ENCODE results near the gene CRCP.
"Not testable (repeated sequence)": the region's sequence is repeated elsewhere in the genome, so short reads cannot be mapped to it uniquely, and the experiment has no call there.

The CRCP gene

GRCh38 chr7:66146701-66147100 is 32.1 kb downstream of the CRCP start:
- TF ChIP-seq CTCF (IDR thresholded peaks at IDR 0.05; ENCODE audit: control insufficient read depth, insufficient read depth, low read depth, low read length, missing control alignments), result no peak
- DNase-seq (ENCODE audit: low read depth), result no peak
- H3K4me3 ChIP-seq (ENCODE audit: control insufficient read depth, low read depth, low read length), result no peak overlapping the region

GRCh38 chr7:66147657-66148056 is 33.0 kb downstream of the CRCP start:
- DNase-seq (ENCODE audit: low read depth); H3K4me3 ChIP-seq (ENCODE audit: control insufficient read depth, low read depth, low read length): not testable (repeated sequence)

GRCh38 chr7:66150471-66150870 is 35.8 kb downstream of the CRCP start:
- no peak for TF ChIP-seq CTCF (IDR thresholded peaks at IDR 0.05; ENCODE audit: control insufficient read depth, insufficient read depth, low read depth, low read length, missing control alignments)
- DNase-seq (ENCODE audit: low read depth), result peak; percentile 59
- no peak overlapping the region for H3K4me3 ChIP-seq (ENCODE audit: control insufficient read depth, low read depth, low read length)

GRCh38 chr7:66152371-66153191 is 37.9 kb downstream of the CRCP start:
- TF ChIP-seq CTCF (IDR thresholded peaks at IDR 0.05; ENCODE audit: control insufficient read depth, insufficient read depth, low read depth, low read length, missing control alignments), result no peak
- no peak overlapping the region for H3K4me3 ChIP-seq (ENCODE audit: control insufficient read depth, low read depth, low read length)
- DNase-seq (ENCODE audit: low read depth), result no peak

- no peak for DNase-seq (ENCODE audit: low read depth)
- H3K4me3 ChIP-seq (ENCODE audit: control insufficient read depth, low read depth, low read length), result no peak overlapping the region
- no peak for TF ChIP-seq CTCF (IDR thresholded peaks at IDR 0.05; ENCODE audit: control insufficient read depth, insufficient read depth, low read depth, low read length, missing control alignments)
These were observed 39.0 kb downstream of the CRCP start for GRCh38 chr7:66153691-66154090.

GRCh38 chr7:66156035-66156434 is 41.4 kb downstream of the CRCP start:
- DNase-seq (ENCODE audit: low read depth); H3K4me3 ChIP-seq (ENCODE audit: control insufficient read depth, low read depth, low read length): not testable (repeated sequence)

GRCh38 chr7:66157060-66157459 is 42.4 kb downstream of the CRCP start:
- TF ChIP-seq CTCF (IDR thresholded peaks at IDR 0.05; ENCODE audit: control insufficient read depth, insufficient read depth, low read depth, low read length, missing control alignments), result no peak
- no peak for DNase-seq (ENCODE audit: low read depth)
- H3K4me3 ChIP-seq (ENCODE audit: control insufficient read depth, low read depth, low read length), result no peak overlapping the region

GRCh38 chr7:66162622-66163021 is 48.0 kb downstream of the CRCP start:
- no peak for DNase-seq (ENCODE audit: low read depth)
- no peak overlapping the region for H3K4me3 ChIP-seq (ENCODE audit: control insufficient read depth, low read depth, low read length)
- TF ChIP-seq CTCF (IDR thresholded peaks at IDR 0.05; ENCODE audit: control insufficient read depth, insufficient read depth, low read depth, low read length, missing control alignments), result no peak

Data from AG09309 (cell line).